Heart right ventricle (tissue), 16 donors: ENCODE data around the gene SAMD11. TPM values are rescaled to one million over a fixed set of nuclear protein-coding genes. Genes with fewer than 3 reads are reported as not detected.
A peak's percentile ranks its signal among the peaks of the same experiment; 100 is the strongest.

Source experiments
- ATAC-seq, 8 donors: fragments of 200-7000 bp; cut with Tn5 transposase; one replicate each; pipeline ENCODE4 v1.9.1; 2020; ENCODE audit warnings: mild to moderate bottlenecking in 8 of 8, moderate library complexity in 8 of 8, moderate number of reproducible peaks in 1 of 8
- DNase-seq, 2 donors: peaks; one replicate each; pipeline ENCODE4 v3.0.0-alpha.2; 2020
- H3K27ac ChIP-seq, 10 donors: fragments of 200-600 bp; sonication (generic) in 2 of 10; one replicate each; pipeline versions ENCODE4 v1.5.0 to v1.8.0; 2020 to 2022; ENCODE audit warnings: mild to moderate bottlenecking in 3 of 10
- H3K27me3 ChIP-seq, 7 donors: fragments of 200-600 bp; one replicate each; pipeline ENCODE4 v1.8.0; 2021 to 2022; ENCODE audit warnings: mild to moderate bottlenecking in 2 of 7
- H3K36me3 ChIP-seq, 9 donors: fragments of 200-600 bp; sonication (generic) in 1 of 9; one replicate each; pipeline versions ENCODE4 v1.5.0 to v1.8.0; 2020 to 2022; ENCODE audit warnings: mild to moderate bottlenecking in 2 of 9
- H3K4me1 ChIP-seq, 9 donors: fragments of 200-600 bp; sonication (generic) in 1 of 9; one replicate each; pipeline versions ENCODE4 v1.5.0 to v1.8.0; 2020 to 2022; ENCODE audit warnings: mild to moderate bottlenecking in 4 of 9
- H3K4me3 ChIP-seq, 10 donors: fragments of 200-600 bp; sonication (generic) in 2 of 10; one replicate each; pipeline versions ENCODE4 v1.5.0 to v1.8.0; 2020 to 2022; ENCODE audit warnings: mild to moderate bottlenecking in 7 of 10, moderate library complexity in 2 of 10
- H3K9me3 ChIP-seq, 11 donors: fragments of 200-600 bp in 10 of 11; sonication (generic) in 2 of 11; one replicate each; pipeline versions ENCODE4 v1.5.0 to v1.8.0; 2013 to 2022; ENCODE audit warnings: mild to moderate bottlenecking in 2 of 11, control low read depth in 1 of 11, moderate library complexity in 1 of 11
- CTCF ChIP-seq, 9 donors: fragments of 200-600 bp; sonication (generic) in 2 of 9; IDR thresholded peaks; one replicate each; pipeline versions ENCODE4 v1.5.0 to v1.8.0; 2021 to 2022; ENCODE audit warnings: antibody characterized with exemption in 9 of 9, mild to moderate bottlenecking in 5 of 9, moderate library complexity in 1 of 9
- WGBS, 2 donors: extraction: QIAGEN DNeasy Blood & Tissue Kit; methylation state at CpG; one replicate each; pipeline ENCODE4 v1.1.7; 2013; ENCODE audit warnings: inconsistent platforms in 1 of 2; 5-methylcytosine and 5-hydroxymethylcytosine counted together
- intact Hi-C, 10 donors: fragments of 100-400 bp; cut with DNase I; formaldehyde crosslinking; loops; one replicate each; pipeline versions ENCODE4 v1.11.1 to v1.14.2; 2022
- polyA plus RNA-seq, 2 donors: library from polyadenylated mRNA; stranded (reverse); fragments of 200-250 nt; gene quantifications; one replicate each; pipeline ENCODE4 v1.2.3, GENCODE V29; 2013
- total RNA-seq, 10 donors: library from RNA; stranded (reverse); fragmentation: NEBNext Ultra II Directional in 3 of 10; extraction: Animal tissue kit (Norgen Biotek cat#: 25700) in 3 of 10; gene quantifications; one replicate each; pipeline versions ENCODE4 v1.2.1 to v1.2.4, GENCODE V29; 2021 to 2023
- donor health status: Arrhythmogenic right ventricular cardiomyopathy.
- donor health status: ischemic (EF 13 %, LVEDD 7.1; RV severe dilation, severe dysfunction).
- donor health status: healthy with polysubstance abuse.
- donor health status: DM: no; HTN: yes; CAD: no.
- donor health status: DM: no; HTN: no; CAD: no.
- donor health status: ischemic (EF 25% LVEDD 6.9; RV normal size, moderate dysfunction).
- donor health status: ischemic (EF 25% LVEDD 5.7; RV mildly dilated, moderate dysfunction).
- donor health status: healthy.
- donor health status: DM: yes; HTN: yes; CAD: no.
- donor health status: Ischemic cardiomyopathy.
- donor health status: ischemic (EF 35%, LVEDD 5.7; RV mildly dilated, moderate dysfunction).
- donor health status: nonischemic (EF 11% LVEDD 7.7; RV severe dilation, severe dysfunction).
- donor health status: DM: yes; HTN: yes; CAD: no.
- donor health status: PGD.
- donor health status: ischemic (EF 29% LVEDD 5.4; RV normal size, mild dysfunction).
- donor health status: nonischemic (EF 23%, LVEDD 6.1; RV moderate dilation, normal function).

SAMD11 gene
- total and polyA plus RNA-seq, 12 donors = 0.87 to 2.4 (median 1.3) TPM

GRCh38 chr1:936348-937264 is 12.9 kb downstream of the SAMD11 start:
- DNase-seq (no peak), ATAC-seq (no peak)
- H3K36me3 ChIP-seq = no peaks in the 10 kb centered on the region
- no peak overlapping the region for H3K4me3 ChIP-seq
- intact Hi-C loops = loop anchor here in 1 of 10 donors (5.0 kb wide), 1 partner anchor 34 kb away; no protein-coding TSS in a partner anchor
- H3K27ac ChIP-seq = no peak overlapping the region
- WGBS, 2 donors = 66 to 80% methylated on average over 42 to 45 of the region's 45 CpGs
- no peaks in the 10 kb centered on the region for H3K9me3 ChIP-seq
- no peak for TF ChIP-seq CTCF (IDR thresholded peaks at IDR 0.05)
- H3K4me1 ChIP-seq = peaks cover 3 to 37% (median 29%) of the 10 kb centered on the region in 9 donors
- H3K27me3 ChIP-seq = peaks cover 23 to 88% (median 83%) of the 10 kb centered on the region in 7 donors

GRCh38 chr1:937521-937920 is 13.8 kb downstream of the SAMD11 start:
- H3K27ac ChIP-seq = no peak overlapping the region
- peaks cover 29 to 91% (median 84%) of the 10 kb centered on the region in 7 donors for H3K27me3 ChIP-seq
- DNase-seq (no peak), ATAC-seq (no peak)
- H3K4me3 ChIP-seq = no peak overlapping the region
- H3K9me3 ChIP-seq = no peaks in the 10 kb centered on the region
- peaks cover 6 to 45% (median 34%) of the 10 kb centered on the region in 9 donors for H3K4me1 ChIP-seq
- WGBS, 2 donors = 88 to 89% methylated on average over 16 of the region's 16 CpGs
- intact Hi-C loops = loop anchor here in 1 of 10 donors (5.0 kb wide), 1 partner anchor 35 kb away; no protein-coding TSS in a partner anchor
- TF ChIP-seq CTCF (IDR thresholded peaks at IDR 0.05) = no peak
- H3K36me3 ChIP-seq = no peaks in the 10 kb centered on the region

GRCh38 chr1:938088-938683 is 14.5 kb downstream of the SAMD11 start:
- peak in 5 of 8 donors; percentile 23 to 64 (median 48) for ATAC-seq
- no peaks in the 10 kb centered on the region for H3K36me3 ChIP-seq
- WGBS, 2 donors = 74 to 77% methylated on average over 15 of the region's 15 CpGs

More at GRCh38 chr1:938088-938683, 14.5 kb downstream of the SAMD11 start:
- no peak overlapping the region for H3K27ac ChIP-seq
- no peak overlapping the region for H3K4me3 ChIP-seq
- H3K4me1 ChIP-seq = peaks cover 6 to 52% (median 40%) of the 10 kb centered on the region in 9 donors
- TF ChIP-seq CTCF (IDR thresholded peaks at IDR 0.05) = peak in 8 of 9 donors; percentile 9 to 61 (median 45)
- H3K9me3 ChIP-seq = no peaks in the 10 kb centered on the region
- peaks cover 31 to 91% (median 84%) of the 10 kb centered on the region in 7 donors for H3K27me3 ChIP-seq
- intact Hi-C loops = loop anchor here in 2 of 10 donors (2.0 to 5.0 kb wide), 2 partner anchors 33 to 36 kb away; no protein-coding TSS in a partner anchor
- no peak for DNase-seq
